HepG2 (cell line): ENCODE results near the gene CAST. TPM values are rescaled to one million over a fixed set of nuclear protein-coding genes. Genes with fewer than 3 reads are reported as not detected.

Experiments
- HOMEZ ChIP-seq: IDR thresholded peaks from 2 replicates; pipeline ENCODE4 v1.6.1; 2016; ENCODE audit warnings: low read depth
- POLR2AphosphoS2 ChIP-seq: IDR thresholded peaks from 2 replicates; pipeline ENCODE4 v1.6.1; 2011; ENCODE audit warnings: low read depth, low read length, improper control_type of control experiment
- RFXANK ChIP-seq: IDR thresholded peaks from 2 replicates; pipeline ENCODE4 v1.6.1; 2016
- SRSF9 ChIP-seq: fragments of 200-400 bp; formaldehyde crosslinking; IDR thresholded peaks from 2 replicates; pipeline ENCODE4 v1.6.1; 2018; ENCODE audit warnings: borderline replicate concordance, mild to moderate bottlenecking, low read depth, low read length; ENCODE audit not compliant: insufficient read depth, poor library complexity, severe bottlenecking
- ZFX ChIP-seq: sonication (generic); formaldehyde crosslinking; IDR thresholded peaks from 2 replicates; pipeline ENCODE4 v1.4.0; 2020; ENCODE audit warnings: mild to moderate bottlenecking, low read depth, missing genetic modification reagents, moderate library complexity
- ZNF260 ChIP-seq: sonication (generic); formaldehyde crosslinking; IDR thresholded peaks from 2 replicates; pipeline ENCODE4 v1.4.0; 2020; ENCODE audit warnings: missing genetic modification reagents, low read depth, mild to moderate bottlenecking, borderline replicate concordance
- ZNF343 ChIP-seq: sonication (generic); formaldehyde crosslinking; IDR thresholded peaks from 2 replicates; pipeline ENCODE4 v1.4.0; 2020; ENCODE audit warnings: mild to moderate bottlenecking, missing genetic modification reagents
- ZNF7 ChIP-seq: IDR thresholded peaks from 2 replicates; pipeline ENCODE4 v1.6.1; 2016; ENCODE audit warnings: missing biosample characterization, missing genetic modification reagents
- ZNF737 ChIP-seq: sonication (generic); formaldehyde crosslinking; IDR thresholded peaks from 2 replicates; pipeline ENCODE4 v1.5.0; 2020; ENCODE audit warnings: missing genetic modification reagents, mild to moderate bottlenecking, borderline replicate concordance
- polyA plus RNA-seq, 8 experiments: library from polyadenylated mRNA; depleted of rRNA in 3 of 8; stranded (reverse) in 7 of 8; unstranded in 1 of 8; fragments of >200 nt; fragmentation: Illumina TruSeq in 4 of 8; extraction: Trizol in 4 of 8; gene quantifications; 2 replicates each; pipeline versions ENCODE4 v1.2.1 to v1.2.3, GENCODE V29; 2011 to 2016; ENCODE audit warnings: low read depth in 4 of 8, missing spikeins in 1 of 8, mixed read lengths in 1 of 8; ENCODE audit not compliant: insufficient read depth in 1 of 8
- total RNA-seq, 5 experiments: library from RNA; depleted of rRNA; stranded (reverse); fragments of >200 nt; fragmentation: Illumina TruSeq; extraction: Trizol; gene quantifications; 2 replicates each; pipeline ENCODE4 v1.2.3, GENCODE V29; 2016; ENCODE audit warnings: low read depth in 1 of 5
- TF ChIP-seq, protein P1 (sequence below): sonication (generic); formaldehyde crosslinking; IDR thresholded peaks from 2 replicates; pipeline ENCODE4 v1.5.1; 2020; ENCODE audit warnings: missing genetic modification reagents, mild to moderate bottlenecking, borderline replicate concordance
- TF ChIP-seq, protein P2 (sequence below), 2 experiments: fragments of 450-650 bp in 1 of 2; sonication (generic) in 1 of 2; formaldehyde crosslinking; IDR thresholded peaks; 2 replicates each; pipeline versions ENCODE4 v1.5.0 to v1.8.0; 2020 to 2022; ENCODE audit warnings: mild to moderate bottlenecking in 1 of 2, missing genetic modification reagents in 1 of 2
- TF ChIP-seq, protein P3 (sequence below): sonication (generic); formaldehyde crosslinking; IDR thresholded peaks from 2 replicates; pipeline ENCODE4 v1.5.0; 2020; ENCODE audit warnings: mild to moderate bottlenecking, missing genetic modification reagents, moderate library complexity
- TF ChIP-seq, protein P4 (sequence below): IDR thresholded peaks from 2 replicates; pipeline ENCODE4 v1.6.1; 2016; ENCODE audit warnings: mild to moderate bottlenecking
- TF ChIP-seq, protein P5 (sequence below): sonication (generic); formaldehyde crosslinking; IDR thresholded peaks from 2 replicates; pipeline ENCODE4 v1.5.1; 2020; ENCODE audit warnings: missing genetic modification reagents, mild to moderate bottlenecking, borderline replicate concordance
- TF ChIP-seq, protein P6 (sequence below): sonication (generic); formaldehyde crosslinking; IDR thresholded peaks from 2 replicates; pipeline ENCODE4 v1.4.0; 2020; ENCODE audit warnings: missing genetic modification reagents, mild to moderate bottlenecking, borderline replicate concordance

CAST gene
- total and polyA plus RNA-seq, 2 of the 13 experiments (the other 11 are each of a cell fraction or from before 2014, with no cell fraction given) = 42.1 to 67.6 TPM

- TF ChIP-seq, protein P1, sequence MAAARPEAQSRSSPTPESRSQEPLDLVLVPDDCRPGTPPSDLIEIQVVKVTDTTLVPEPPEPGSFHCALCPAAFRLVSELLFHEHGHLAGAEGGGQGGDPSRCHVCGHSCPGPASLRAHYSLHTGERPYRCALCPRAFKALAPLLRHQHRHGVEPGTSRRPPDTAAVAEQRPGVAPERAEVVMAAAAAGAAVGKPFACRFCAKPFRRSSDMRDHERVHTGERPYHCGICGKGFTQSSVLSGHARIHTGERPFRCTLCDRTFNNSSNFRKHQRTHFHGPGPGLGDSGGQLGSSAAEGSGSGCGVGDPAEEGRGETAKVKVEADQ (CRISPR knock-in tag) = no peak
- TF ChIP-seq, protein P2, sequence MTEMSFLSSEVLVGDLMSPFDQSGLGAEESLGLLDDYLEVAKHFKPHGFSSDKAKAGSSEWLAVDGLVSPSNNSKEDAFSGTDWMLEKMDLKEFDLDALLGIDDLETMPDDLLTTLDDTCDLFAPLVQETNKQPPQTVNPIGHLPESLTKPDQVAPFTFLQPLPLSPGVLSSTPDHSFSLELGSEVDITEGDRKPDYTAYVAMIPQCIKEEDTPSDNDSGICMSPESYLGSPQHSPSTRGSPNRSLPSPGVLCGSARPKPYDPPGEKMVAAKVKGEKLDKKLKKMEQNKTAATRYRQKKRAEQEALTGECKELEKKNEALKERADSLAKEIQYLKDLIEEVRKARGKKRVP (CRISPR knock-in tag; IDR thresholded peaks at IDR 0.05) = no peak
- TF ChIP-seq, protein P3, sequence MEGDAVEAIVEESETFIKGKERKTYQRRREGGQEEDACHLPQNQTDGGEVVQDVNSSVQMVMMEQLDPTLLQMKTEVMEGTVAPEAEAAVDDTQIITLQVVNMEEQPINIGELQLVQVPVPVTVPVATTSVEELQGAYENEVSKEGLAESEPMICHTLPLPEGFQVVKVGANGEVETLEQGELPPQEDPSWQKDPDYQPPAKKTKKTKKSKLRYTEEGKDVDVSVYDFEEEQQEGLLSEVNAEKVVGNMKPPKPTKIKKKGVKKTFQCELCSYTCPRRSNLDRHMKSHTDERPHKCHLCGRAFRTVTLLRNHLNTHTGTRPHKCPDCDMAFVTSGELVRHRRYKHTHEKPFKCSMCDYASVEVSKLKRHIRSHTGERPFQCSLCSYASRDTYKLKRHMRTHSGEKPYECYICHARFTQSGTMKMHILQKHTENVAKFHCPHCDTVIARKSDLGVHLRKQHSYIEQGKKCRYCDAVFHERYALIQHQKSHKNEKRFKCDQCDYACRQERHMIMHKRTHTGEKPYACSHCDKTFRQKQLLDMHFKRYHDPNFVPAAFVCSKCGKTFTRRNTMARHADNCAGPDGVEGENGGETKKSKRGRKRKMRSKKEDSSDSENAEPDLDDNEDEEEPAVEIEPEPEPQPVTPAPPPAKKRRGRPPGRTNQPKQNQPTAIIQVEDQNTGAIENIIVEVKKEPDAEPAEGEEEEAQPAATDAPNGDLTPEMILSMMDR (CRISPR knock-in tag) = no peak
- no peak for TF ChIP-seq SRSF9
- TF ChIP-seq ZNF737 (CRISPR knock-in tag) = no peak
- TF ChIP-seq, protein P4, sequence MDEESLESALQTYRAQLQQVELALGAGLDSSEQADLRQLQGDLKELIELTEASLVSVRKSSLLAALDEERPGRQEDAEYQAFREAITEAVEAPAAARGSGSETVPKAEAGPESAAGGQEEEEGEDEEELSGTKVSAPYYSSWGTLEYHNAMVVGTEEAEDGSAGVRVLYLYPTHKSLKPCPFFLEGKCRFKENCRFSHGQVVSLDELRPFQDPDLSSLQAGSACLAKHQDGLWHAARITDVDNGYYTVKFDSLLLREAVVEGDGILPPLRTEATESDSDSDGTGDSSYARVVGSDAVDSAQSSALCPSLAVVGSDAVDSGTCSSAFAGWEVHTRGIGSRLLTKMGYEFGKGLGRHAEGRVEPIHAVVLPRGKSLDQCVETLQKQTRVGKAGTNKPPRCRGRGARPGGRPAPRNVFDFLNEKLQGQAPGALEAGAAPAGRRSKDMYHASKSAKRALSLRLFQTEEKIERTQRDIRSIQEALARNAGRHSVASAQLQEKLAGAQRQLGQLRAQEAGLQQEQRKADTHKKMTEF (CRISPR knock-in tag) = peak; percentile 69
- TF ChIP-seq, protein P5, sequence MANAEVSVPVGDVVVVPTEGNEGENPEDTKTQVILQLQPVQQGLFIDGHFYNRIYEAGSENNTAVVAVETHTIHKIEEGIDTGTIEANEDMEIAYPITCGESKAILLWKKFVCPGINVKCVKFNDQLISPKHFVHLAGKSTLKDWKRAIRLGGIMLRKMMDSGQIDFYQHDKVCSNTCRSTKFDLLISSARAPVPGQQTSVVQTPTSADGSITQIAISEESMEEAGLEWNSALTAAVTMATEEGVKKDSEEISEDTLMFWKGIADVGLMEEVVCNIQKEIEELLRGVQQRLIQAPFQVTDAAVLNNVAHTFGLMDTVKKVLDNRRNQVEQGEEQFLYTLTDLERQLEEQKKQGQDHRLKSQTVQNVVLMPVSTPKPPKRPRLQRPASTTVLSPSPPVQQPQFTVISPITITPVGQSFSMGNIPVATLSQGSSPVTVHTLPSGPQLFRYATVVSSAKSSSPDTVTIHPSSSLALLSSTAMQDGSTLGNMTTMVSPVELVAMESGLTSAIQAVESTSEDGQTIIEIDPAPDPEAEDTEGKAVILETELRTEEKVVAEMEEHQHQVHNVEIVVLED (CRISPR knock-in tag) = no peak
- TF ChIP-seq ZNF343 (CRISPR knock-in tag) = no peak
- no peak for TF ChIP-seq RFXANK (CRISPR knock-in tag)
- no peak for TF ChIP-seq ZNF7 (CRISPR knock-in tag)
- no peak for TF ChIP-seq ZNF260 (CRISPR knock-in tag)
- no peak for TF ChIP-seq HOMEZ (CRISPR knock-in tag)
- 0 out of 2 replicates have a peak, but pooled peaks have one; percentile 7 for TF ChIP-seq ZFX (CRISPR knock-in tag)
- TF ChIP-seq, protein P6, sequence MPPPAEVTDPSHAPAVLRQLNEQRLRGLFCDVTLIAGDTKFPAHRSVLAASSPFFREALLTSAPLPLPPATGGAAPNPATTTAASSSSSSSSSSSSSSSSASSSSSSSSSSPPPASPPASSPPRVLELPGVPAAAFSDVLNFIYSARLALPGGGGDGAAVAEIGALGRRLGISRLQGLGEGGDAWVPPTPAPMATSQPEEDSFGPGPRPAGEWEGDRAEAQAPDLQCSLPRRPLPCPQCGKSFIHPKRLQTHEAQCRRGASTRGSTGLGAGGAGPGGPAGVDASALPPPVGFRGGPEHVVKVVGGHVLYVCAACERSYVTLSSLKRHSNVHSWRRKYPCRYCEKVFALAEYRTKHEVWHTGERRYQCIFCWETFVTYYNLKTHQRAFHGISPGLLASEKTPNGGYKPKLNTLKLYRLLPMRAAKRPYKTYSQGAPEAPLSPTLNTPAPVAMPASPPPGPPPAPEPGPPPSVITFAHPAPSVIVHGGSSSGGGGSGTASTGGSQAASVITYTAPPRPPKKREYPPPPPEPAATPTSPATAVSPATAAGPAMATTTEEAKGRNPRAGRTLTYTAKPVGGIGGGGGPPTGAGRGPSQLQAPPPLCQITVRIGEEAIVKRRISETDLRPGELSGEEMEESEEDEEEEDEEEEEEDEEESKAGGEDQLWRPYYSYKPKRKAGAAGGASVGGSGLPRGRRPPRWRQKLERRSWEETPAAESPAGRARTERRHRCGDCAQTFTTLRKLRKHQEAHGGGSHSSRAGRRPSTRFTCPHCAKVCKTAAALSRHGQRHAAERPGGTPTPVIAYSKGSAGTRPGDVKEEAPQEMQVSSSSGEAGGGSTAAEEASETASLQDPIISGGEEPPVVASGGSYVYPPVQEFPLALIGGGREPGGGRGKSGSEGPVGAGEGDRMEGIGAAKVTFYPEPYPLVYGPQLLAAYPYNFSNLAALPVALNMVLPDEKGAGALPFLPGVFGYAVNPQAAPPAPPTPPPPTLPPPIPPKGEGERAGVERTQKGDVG (CRISPR knock-in tag) = no peak
- TF ChIP-seq POLR2AphosphoS2 = no peak
These were observed 746 bp downstream of the CAST start (continued) for GRCh38 chr5:96662725-96663518.
